Colonic mucosa (tissue), 4 donors: ENCODE measurements around the gene FHOD3. TPM values are rescaled to one million over a fixed set of nuclear protein-coding genes. Genes with fewer than 3 reads are reported as not detected.

Experiments
- DNase-seq: peaks from one replicate; pipeline ENCODE4 v3.0.0-alpha.2; 2020
- H3K27ac ChIP-seq: fragments of 200-600 bp; one replicate; pipeline ENCODE4 v1.8.0; 2021
- H3K27me3 ChIP-seq: fragments of 200-600 bp; one replicate; pipeline ENCODE4 v1.8.0; 2021
- H3K36me3 ChIP-seq: fragments of 200-600 bp; one replicate; pipeline ENCODE4 v1.8.0; 2021
- H3K4me1 ChIP-seq: fragments of 200-600 bp; one replicate; pipeline ENCODE4 v1.8.0; 2021; ENCODE audit warnings: mild to moderate bottlenecking
- H3K4me3 ChIP-seq: fragments of 200-600 bp; one replicate; pipeline ENCODE4 v1.8.0; 2021
- H3K9ac ChIP-seq, 2 donors: one replicate each; pipeline ENCODE4 v1.7.0; 2013; ENCODE audit warnings: control low read depth in 2 of 2, low read depth in 2 of 2, low read length in 2 of 2
- H3K9me3 ChIP-seq: fragments of 200-600 bp; one replicate; pipeline ENCODE4 v1.8.0; 2021
- CTCF ChIP-seq: fragments of 200-600 bp; IDR thresholded peaks from one replicate; pipeline ENCODE4 v1.8.0; 2022; ENCODE audit warnings: antibody characterized with exemption, mild to moderate bottlenecking
- intact Hi-C: fragments of 100-400 bp; cut with DNase I; formaldehyde crosslinking; loops from one replicate; pipeline ENCODE4 v1.14.1; 2022
- total RNA-seq, 2 donors: library from RNA; stranded (reverse); fragmentation: NEBNext Ultra II Directional in 1 of 2; extraction: Animal tissue kit (Norgen Biotek cat#: 25700) in 1 of 2; gene quantifications; one replicate each; pipeline ENCODE4 v1.2.1, GENCODE V29; 2021
- donor health status: healthy.
- donor health status: DM: no; HTN: no; CAD: no.
- donor health status: DM: no; HTN: no; CAD: no.

Gene FHOD3
- total RNA-seq, 2 donors from 2014 or later: 2.5 to 4.1 TPM

DNA sequence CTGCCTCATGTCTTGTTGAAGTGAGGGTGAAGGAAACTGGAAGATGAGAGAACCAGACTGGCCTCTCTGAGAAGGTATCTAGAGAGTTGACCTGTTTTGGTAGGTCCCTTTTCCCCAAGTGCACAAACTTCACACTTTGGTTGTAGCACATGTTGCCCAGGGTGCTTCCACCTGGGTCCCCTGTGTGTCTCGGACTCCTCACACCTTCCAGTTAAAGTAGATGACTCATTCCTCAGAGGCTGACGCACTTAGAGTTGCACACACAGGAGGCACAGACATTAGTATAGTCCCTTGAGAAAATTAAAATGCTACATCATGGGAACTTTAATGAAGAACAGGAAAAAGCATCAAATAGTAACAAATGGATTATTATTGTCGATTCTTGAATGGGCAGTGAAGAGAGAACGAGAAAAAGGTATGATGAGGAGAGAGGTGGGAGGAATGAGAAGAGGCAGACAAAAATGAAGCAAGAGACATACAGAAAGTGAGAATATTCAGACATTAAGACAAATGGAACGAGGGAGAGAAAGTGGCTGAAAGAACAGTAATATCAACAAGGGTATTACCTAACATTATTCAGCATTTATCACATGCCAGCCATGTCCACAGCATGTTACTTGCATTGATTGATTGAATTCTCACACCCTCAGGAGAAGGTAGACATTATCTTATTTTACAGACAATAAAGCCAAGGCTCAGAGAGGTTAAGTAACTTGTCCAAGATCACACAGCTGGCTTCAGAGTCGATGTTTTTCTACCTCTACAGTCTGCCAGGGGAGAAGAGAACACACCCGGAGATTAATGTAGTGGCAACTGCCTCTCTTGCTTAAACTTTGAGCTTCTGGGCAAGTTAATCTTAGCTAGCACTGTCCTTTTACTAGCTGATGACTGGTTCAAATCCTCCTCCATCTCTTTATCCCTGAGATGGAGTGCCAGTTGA, 68.6 kb downstream of the FHOD3 start:
- TF ChIP-seq CTCF: no peak
- intact Hi-C loops: no loop called here
- no peak overlapping the region for H3K4me3 ChIP-seq
- no peak overlapping the region for H3K9ac ChIP-seq
- H3K27ac ChIP-seq: no peak overlapping the region
- H3K36me3 ChIP-seq: no peaks in the 10 kb centered on the region
- H3K9me3 ChIP-seq: no peaks in the 10 kb centered on the region
- DNase-seq: no peak
- H3K27me3 ChIP-seq: no peaks in the 10 kb centered on the region
- no peaks in the 10 kb centered on the region for H3K4me1 ChIP-seq

GRCh38 chr18:36366994-36367839, 69.7 kb downstream of the FHOD3 start:
- H3K4me1 ChIP-seq: no peaks in the 10 kb centered on the region
- H3K27me3 ChIP-seq: no peaks in the 10 kb centered on the region
- H3K4me3 ChIP-seq: no peak overlapping the region
- intact Hi-C loops: no loop called here
- no peak overlapping the region for H3K27ac ChIP-seq
- no peak for DNase-seq
- no peaks in the 10 kb centered on the region for H3K9me3 ChIP-seq
- TF ChIP-seq CTCF: no peak
- H3K36me3 ChIP-seq: no peaks in the 10 kb centered on the region
- H3K9ac ChIP-seq: no peak overlapping the region

DNA sequence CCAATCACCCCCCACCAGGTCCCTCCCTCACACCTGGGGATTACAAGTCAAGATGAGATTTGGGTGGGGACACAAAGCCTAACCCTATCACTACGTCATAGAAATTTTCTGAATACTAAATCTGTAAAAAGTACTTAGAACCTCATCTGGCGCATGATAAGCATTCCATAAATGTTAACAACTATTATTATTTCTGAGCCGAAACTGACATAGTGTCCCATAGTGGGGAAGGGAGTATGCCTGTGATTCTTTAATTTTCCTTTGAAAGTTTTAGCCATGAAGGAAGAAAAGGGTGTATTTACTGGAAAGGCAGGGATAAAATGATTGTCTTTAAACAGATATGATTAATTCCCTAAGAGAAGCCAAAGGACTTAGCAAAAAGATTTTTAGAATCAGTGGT, 71.4 kb downstream of the FHOD3 start:
- Histone ChIP-seq H3K27me3 (no peaks in the 10 kb centered on the region), H3K27ac (no peak overlapping the region), H3K9ac (no peak overlapping the region), H3K4me3 (no peak overlapping the region), H3K9me3 (no peaks in the 10 kb centered on the region), H3K4me1 (no peaks in the 10 kb centered on the region), H3K36me3 (no peaks in the 10 kb centered on the region)
- no peak for TF ChIP-seq CTCF
- intact Hi-C loops: no loop called here
- no peak for DNase-seq

- intact Hi-C loops: no loop called here
- Histone ChIP-seq H3K36me3 (no peaks in the 10 kb centered on the region), H3K27me3 (no peaks in the 10 kb centered on the region), H3K4me1 (no peaks in the 10 kb centered on the region), H3K4me3 (no peak overlapping the region), H3K27ac (no peak overlapping the region), H3K9ac (no peak overlapping the region), H3K9me3 (no peaks in the 10 kb centered on the region)
- no peak for TF ChIP-seq CTCF
- no peak for DNase-seq
Measured at GRCh38 chr18:36372903-36373311, 75.4 kb downstream of the FHOD3 start.

DNA sequence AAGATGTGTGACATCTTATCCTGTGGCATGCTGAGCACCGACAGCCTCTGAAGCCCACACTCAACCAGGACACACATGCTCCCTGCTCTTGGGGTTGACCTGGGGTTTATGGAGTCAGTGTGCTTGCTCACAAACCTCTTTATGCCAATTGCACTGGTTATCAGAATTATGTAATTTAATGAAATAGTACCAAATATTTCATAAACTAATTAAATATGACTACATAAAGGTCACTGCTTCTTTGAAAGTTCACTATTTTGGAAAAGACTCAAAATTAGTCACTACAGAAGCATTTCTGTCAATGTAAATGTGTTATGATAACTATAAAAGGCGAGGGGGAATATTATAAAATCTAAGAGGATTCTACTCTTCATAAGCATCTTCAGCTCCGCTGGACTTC, 76.7 kb downstream of the FHOD3 start:
- Histone ChIP-seq H3K9ac (no peak overlapping the region), H3K27ac (no peak overlapping the region), H3K27me3 (no peaks in the 10 kb centered on the region), H3K4me1 (no peaks in the 10 kb centered on the region), H3K36me3 (no peaks in the 10 kb centered on the region), H3K4me3 (no peak overlapping the region), H3K9me3 (no peaks in the 10 kb centered on the region)
- no peak for DNase-seq
- intact Hi-C loops: no loop called here
- TF ChIP-seq CTCF: no peak
